G401 (cell line): ENCODE measurements around the gene KATNAL1. TPM values are rescaled to one million over a fixed set of nuclear protein-coding genes. Genes with fewer than 3 reads are reported as not detected.
"Not testable (repeated sequence)": the region's sequence is repeated elsewhere in the genome, so short reads cannot be mapped to it uniquely, and the experiment has no call there.

Experiments
- DNase-seq: peaks from one replicate; pipeline ENCODE4 v3.0.0-alpha.2; 2015; ENCODE audit warnings: low spot score
- in situ Hi-C: cut with HindIII; loops from 2 replicates; pipeline ENCODE4 v1.10.0; 2016; ENCODE audit warnings: low sequenced_read_pairs, mixed read lengths
- total RNA-seq: library from RNA; depleted of rRNA; stranded (reverse); fragments of >200 nt; shearing (Covaris generic); gene quantifications from 2 replicates; pipeline ENCODE4 v1.2.3, GENCODE V29; 2014

Gene KATNAL1
- total RNA-seq, 1 experiment from 2014 or later: 8.5 TPM

DNA sequence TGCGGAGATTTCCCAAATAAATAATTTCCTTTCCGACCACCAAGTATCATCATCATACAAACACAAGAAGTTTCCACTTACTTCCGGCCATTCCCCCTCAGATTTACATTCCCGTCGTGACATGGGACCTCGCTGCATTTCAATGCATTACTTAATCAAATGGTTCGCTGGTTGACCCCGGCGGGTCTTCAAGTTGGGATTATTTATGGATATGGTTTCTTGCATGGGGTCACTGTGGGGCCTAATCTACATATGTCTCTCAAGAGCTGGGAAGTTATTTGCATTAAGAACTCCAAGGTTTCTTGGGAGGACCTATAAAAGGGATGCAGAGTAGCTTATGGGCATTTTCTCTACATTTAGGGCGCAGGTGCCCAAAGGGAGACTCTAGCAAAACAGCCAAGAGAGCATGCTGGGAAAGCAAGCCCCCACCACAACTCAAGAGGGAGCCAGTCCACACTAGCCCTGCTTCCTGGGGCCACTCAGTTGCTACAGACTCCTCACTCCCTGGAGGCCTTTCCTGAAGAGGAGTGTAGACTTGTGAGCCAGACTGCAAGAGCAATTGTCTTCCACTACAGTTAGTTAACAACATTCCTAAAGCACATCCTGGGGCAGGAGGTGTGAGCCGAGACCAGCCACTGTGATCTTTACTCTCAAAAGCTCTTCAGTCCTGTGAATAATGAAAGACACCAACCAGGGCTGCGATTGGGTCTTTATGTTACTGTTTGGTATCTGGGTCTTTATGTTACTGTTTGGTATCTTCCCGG, 125.3 kb downstream of the KATNAL1 start:
- in situ Hi-C loops: no loop called here
- no peak for DNase-seq

DNA sequence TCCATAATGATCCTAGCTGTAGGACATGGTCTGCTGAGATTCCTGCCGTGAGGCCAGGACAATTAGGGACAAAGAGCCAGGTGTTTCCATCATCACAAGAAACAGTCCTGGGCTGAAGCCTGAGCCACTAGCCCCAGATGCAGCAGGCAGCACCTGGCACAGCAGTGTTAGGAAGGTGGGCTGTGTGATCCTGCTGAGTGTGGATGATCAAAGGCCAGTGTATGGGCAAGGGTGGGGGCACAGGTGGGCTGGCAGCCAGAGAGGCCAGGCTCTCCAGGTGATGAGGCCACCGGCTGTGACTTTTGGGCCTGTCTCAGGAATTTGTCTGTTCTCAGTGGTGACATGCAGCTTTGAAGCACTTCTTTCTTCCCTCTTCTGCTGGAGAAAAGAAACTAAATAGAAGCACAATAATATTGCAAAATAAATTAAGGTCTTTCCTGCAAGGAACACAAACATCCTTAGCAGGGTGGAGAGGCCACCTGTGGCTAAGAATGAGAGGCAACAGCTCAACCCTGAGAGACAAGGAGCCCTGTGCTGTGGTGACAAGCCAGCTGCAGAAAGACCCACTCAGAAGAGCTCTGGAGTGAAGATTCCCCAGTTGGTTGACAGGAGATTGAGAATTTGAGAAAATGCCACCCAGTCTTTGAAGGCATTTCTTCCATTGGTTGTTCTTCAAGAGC, 127.6 kb downstream of the KATNAL1 start:
- DNase-seq: no peak
- in situ Hi-C loops: no loop called here

DNA sequence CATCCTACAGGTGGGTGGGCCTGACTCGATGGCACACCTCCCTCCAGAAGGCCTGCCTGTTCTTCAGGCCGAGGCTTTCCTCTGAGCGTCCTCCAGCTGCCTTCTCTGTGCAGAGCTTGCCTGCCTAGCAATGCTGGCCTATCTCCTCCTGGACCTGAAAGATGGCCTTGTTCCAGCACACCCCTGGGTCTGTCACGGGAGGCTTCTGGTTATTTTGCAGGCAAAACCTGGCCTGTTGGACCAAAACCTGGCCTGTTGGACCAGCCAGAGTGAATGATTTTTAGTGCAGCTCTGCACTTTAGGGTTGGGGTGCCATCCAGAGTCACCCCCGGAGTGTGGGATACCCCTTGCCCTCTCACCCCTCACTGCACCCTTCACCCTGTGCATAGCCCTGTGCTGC, 128.4 kb downstream of the KATNAL1 start:
- DNase-seq: peak; percentile 84
- in situ Hi-C loops: no loop called here

GRCh38 chr13:30175166-30175565, 132.2 kb downstream of the KATNAL1 start:
- in situ Hi-C loops: no loop called here
- no peak for DNase-seq

GRCh38 chr13:30174250-30174649, 133.1 kb downstream of the KATNAL1 start:
- in situ Hi-C loops, DNase-seq: not testable (repeated sequence)

GRCh38 chr13:30173303-30173610, 134.1 kb downstream of the KATNAL1 start:
- no peak for DNase-seq
- in situ Hi-C loops: no loop called here

DNA sequence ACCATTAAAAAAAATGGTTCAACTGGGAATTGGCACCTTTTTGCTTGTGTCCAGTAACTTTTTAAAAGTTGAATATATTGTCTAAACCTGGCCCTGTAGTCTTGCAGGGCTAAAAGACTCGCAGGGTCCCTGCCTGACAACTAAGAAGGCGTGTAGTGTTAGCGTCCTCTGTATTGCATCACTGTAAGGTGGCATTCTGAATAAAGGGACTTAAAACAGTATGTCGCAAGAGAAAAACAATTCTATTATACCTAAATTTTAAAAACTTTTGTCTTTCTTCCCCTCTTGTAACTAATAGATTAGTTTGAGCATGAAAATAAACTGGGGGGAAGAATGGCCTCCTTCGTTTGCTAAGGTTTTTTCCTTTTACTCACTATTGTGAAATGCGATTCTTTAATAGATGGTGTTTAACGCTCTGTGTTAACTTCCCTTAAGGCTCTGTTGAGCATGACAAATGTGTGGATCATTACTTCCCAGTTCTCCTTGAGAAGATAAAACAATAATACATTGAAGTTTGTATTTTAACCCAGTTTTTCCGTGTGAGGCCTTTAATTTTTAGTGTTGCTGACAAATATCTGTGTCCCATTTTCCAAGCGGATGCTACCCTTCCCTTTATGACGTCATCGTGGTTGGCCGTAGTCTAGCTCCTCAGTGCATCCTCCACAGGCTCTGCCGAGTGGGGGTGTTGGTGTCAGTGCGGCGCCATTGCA, 134.6 kb downstream of the KATNAL1 start:
- in situ Hi-C loops: no loop called here
- DNase-seq: no peak

DNA sequence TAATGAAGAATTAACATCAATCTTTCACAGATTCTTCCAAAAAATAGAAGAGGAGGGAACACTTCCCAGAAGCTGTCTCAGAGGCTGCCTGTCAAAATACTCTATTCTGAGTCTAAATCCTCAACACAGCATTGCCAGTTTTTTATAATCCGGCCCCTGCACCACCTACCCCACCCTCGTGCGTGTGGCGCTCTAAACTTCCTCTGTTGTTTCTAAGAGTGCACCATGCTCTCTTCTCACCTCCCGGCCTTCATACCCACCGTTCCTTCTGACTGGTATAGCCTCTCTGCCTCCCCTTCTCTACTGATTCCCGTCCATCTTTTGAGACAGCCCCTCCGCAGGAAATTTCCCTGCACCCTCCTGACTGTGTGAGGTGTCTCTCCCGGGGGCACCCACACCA, 136.8 kb downstream of the KATNAL1 start:
- in situ Hi-C loops: no loop called here
- no peak for DNase-seq

- in situ Hi-C loops: no loop called here
These were observed 137.9 kb downstream of the KATNAL1 start for GRCh38 chr13:30169442-30169841.

DNA sequence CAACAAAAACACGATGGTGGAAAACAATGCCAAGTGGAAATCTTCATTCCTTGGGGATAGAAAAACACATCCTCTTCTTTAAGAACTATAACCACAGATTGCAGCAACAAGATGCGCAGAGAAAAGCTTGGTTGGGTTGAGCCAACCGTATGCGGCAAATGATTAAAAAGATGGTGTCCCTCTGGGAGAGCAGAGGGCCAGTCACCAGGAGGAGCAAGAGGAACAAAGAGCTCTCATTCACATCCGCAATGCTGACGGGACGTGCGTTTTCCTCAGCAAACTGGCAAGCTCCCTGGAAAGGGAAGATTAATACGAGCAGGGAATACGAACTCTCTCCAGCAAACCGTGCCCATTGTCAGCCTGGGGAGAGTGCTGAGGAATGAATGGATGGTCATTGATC, 141.6 kb downstream of the KATNAL1 start:
- in situ Hi-C loops: no loop called here
- peak; percentile 79 for DNase-seq

More at GRCh38 chr13:30169442-30169841, 137.9 kb downstream of the KATNAL1 start:
- no peak for DNase-seq

- in situ Hi-C loops: no loop called here
- peak; percentile 74 for DNase-seq
These were observed 142.3 kb downstream of the KATNAL1 start for GRCh38 chr13:30165071-30165470.

GRCh38 chr13:30164146-30164545, 143.2 kb downstream of the KATNAL1 start:
- no peak for DNase-seq
- in situ Hi-C loops: no loop called here

- in situ Hi-C loops: no loop called here
These were observed 143.9 kb downstream of the KATNAL1 start for GRCh38 chr13:30163441-30163840.

DNA sequence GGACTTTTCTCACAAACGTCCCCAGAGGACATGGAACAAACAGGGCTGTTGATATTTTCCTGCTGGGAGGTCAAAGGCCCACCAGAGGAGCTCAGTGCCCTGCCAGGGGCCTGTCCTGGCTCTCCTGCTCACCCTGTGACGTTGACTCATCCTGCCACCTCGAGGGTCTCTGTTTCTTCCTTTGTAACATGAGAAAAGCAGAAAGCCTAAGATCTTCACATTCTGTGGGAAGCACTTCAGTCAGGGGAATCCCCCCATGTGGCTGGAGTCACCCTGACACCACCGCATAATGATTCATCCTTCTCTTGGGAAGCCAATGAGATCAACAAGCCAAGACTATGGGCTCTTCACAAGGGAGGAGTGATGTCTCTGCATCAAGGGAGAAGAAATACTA, 147.9 kb downstream of the KATNAL1 start:
- DNase-seq: no peak
- in situ Hi-C loops: no loop called here

More at GRCh38 chr13:30163441-30163840, 143.9 kb downstream of the KATNAL1 start:
- no peak for DNase-seq

DNA sequence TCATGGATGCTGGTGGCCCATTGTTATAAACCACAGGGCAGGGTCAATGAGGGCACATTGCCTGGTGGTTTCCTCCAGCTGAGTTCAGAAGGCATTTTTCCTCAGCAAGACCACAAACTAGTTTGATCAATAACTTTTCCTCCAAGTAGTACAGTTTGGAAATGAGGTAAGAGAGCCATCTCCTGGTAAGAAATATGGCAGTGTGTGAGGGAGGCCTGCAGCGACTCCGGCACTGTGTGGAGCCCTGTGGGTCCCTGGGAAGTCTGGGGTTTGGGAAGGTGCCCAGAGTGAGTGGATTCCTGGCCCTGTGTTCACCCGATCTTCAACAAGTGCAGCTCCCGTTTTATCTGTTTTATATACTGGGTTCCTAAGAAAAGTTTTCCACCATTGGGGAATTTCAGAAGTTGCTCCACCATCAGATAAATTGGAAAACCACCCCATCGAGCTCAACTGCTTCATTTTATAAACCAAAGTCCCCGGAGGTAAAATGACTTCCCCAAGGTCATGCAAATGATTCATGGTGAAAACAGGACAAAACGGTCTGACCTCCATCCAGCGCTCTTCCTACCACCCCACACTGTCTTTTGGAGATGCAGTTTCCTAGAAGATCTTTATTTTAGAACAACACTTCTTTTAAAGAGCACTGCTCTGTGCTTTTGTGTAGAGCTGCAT, 148.4 kb downstream of the KATNAL1 start:
- in situ Hi-C loops: no loop called here
- DNase-seq: no peak

GRCh38 chr13:30157616-30157993, 149.7 kb downstream of the KATNAL1 start:
- no peak for DNase-seq
- in situ Hi-C loops: no loop called here

DNA sequence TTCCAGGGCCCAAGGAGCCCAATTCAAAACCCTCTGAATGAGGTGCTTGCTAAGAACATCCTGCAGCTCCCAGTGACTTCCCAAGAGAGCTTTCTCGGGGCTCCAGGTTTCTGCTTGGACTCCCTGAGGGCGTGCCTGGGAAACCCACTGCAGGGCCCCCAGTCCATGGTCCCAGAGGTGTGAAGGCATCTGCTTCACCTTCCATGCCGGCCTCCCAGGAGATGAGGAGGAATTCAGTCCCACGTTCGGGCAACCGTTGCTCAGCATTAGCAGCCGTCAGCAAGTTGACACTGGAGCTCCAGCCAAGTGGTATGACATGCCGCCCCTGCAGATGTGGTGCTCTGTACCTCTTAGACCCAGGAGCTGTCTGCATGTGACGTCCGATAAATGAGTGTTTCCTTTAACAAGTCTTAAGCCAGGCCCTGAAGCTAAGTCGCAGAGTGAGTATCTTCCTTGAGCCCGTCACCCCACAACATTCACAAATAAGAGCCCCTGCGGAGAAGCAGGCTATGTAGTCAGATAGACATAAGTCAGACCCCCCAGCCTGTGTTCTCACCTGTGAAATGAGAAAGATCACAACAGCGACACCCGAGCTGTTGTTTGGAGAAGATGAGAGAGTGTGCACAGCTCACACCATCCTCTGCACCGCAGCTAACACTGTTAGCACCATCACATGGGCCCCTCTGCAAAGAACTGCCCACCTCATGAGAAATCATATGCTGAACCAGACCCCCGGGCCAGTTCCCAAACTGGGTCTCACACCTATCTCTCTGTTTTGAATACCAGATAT, 150.3 kb downstream of the KATNAL1 start:
- DNase-seq: no peak
- in situ Hi-C loops: no loop called here

DNA sequence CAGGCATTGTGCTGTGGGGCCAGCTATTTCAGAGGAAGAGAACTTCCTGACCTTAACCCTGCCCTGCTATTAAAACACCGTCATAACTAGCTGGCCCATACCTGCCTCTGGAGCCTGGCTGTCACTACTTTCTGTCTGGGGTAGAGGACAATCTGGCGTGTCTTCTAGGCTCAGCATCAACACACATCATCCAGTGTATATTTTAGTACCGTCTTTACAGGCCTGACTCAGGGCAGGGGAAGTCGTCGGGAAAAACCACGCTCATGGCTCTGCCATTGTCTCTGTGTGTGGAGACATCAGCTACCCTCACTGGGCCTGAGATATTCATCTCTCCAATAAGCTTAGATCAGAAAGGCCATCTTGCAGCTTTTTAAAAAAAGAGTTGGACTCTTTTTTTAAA, 151.1 kb downstream of the KATNAL1 start:
- in situ Hi-C loops: no loop called here
- no peak for DNase-seq

DNA sequence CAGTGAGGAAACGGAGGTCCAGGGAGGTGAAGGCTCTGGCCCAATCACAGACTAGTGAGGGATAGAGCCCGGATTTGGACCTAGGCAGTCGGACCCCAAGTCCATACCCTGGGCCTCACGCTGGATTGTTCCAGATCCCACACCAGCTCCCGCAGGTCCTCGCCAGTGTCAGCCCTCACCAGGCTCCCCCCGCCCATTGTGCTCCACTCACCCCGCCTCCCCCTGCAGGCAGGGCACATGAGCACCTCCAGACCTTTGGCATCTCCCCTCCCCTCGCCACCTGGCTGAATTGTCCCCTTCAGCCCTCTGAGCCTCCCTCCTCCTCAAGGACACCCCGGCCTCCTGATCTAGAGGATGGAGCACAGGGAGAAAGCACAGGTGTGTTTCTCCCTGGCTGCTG, 152.4 kb downstream of the KATNAL1 start:
- in situ Hi-C loops: no loop called here
- no peak for DNase-seq
